KMS-11 (cell line): Measurements from ENCODE around the gene GBP4.

Experiments
- H2AFZ ChIP-seq: fragments of 200-600 bp; sonication (generic); 2 replicates; pipeline ENCODE4 v1.6.1; 2016; ENCODE audit warnings: antibody characterized with exemption, mixed run types, low read depth
- H3K27ac ChIP-seq: fragments of 200-600 bp; sonication (generic); 2 replicates; pipeline ENCODE4 v1.6.1; 2016; ENCODE audit warnings: mild to moderate bottlenecking, mixed run types
- H3K27me3 ChIP-seq: fragments of 200-600 bp; sonication (generic); 2 replicates; pipeline ENCODE4 v1.6.1; 2017; ENCODE audit warnings: mild to moderate bottlenecking, low read depth, mixed run types, moderate library complexity; ENCODE audit not compliant: insufficient read depth
- H3K36me3 ChIP-seq: fragments of 200-600 bp; sonication (generic); 2 replicates; pipeline ENCODE4 v1.6.1; 2017; ENCODE audit warnings: mild to moderate bottlenecking, mixed run types; ENCODE audit not compliant: insufficient read depth
- H3K4me1 ChIP-seq: fragments of 200-600 bp; sonication (generic); 2 replicates; pipeline ENCODE4 v1.6.1; 2016; ENCODE audit warnings: mild to moderate bottlenecking, low read depth, mixed run types; ENCODE audit not compliant: poor library complexity, severe bottlenecking
- H3K4me2 ChIP-seq: fragments of 200-600 bp; sonication (generic); 2 replicates; pipeline ENCODE4 v1.7.0; 2016; ENCODE audit warnings: mild to moderate bottlenecking, mixed run types
- H3K4me3 ChIP-seq: fragments of 200-600 bp; sonication (generic); IDR thresholded peaks from 2 replicates; pipeline ENCODE4 v1.6.1; 2017; ENCODE audit warnings: low read depth, low read length, mixed read lengths; ENCODE audit not compliant: insufficient read depth
- H3K79me2 ChIP-seq: fragments of 200-600 bp; sonication (generic); 2 replicates; pipeline ENCODE4 v1.6.1; 2016; ENCODE audit warnings: low read depth, mixed run types; ENCODE audit not compliant: insufficient read depth
- H3K9ac ChIP-seq: fragments of 200-600 bp; sonication (generic); 2 replicates; pipeline ENCODE4 v1.6.1; 2016; ENCODE audit warnings: mild to moderate bottlenecking, mixed run types
- H4K20me1 ChIP-seq: fragments of 200-600 bp; sonication (generic); 2 replicates; pipeline ENCODE4 v1.6.1; 2016; ENCODE audit warnings: mild to moderate bottlenecking, mixed run types; ENCODE audit not compliant: insufficient read depth
- CTCF ChIP-seq: fragments of 200-600 bp; sonication (generic); conservative IDR thresholded peaks from 2 replicates; pipeline ENCODE4 v1.6.1; 2017; ENCODE audit warnings: low read depth, mild to moderate bottlenecking, antibody characterized with exemption, low read length, moderate library complexity, mixed read lengths

Gene GBP4

GRCh38 chr1:89201106-89201794 is 2.5 kb upstream of the GBP4 start:
- Histone ChIP-seq H3K4me2 (no peak overlapping the region), H3K9ac (no peak overlapping the region), H4K20me1 (no peaks in the 10 kb centered on the region), H3K27ac (no peak overlapping the region), H3K4me3 (no peak overlapping the region), H3K27me3 (no peaks in the 10 kb centered on the region), H3K79me2 (no peaks in the 10 kb centered on the region), H3K4me1 (peaks cover 17% of the 10 kb centered on the region), H2AFZ (no peak overlapping the region), H3K36me3 (no peaks in the 10 kb centered on the region)
- no peak for TF ChIP-seq CTCF

- Histone ChIP-seq H3K27ac (no peak overlapping the region), H3K36me3 (no peaks in the 10 kb centered on the region)
Measured at GRCh38 chr1:89200663-89201062, 1.9 kb upstream of the GBP4 start.

GRCh38 chr1:89199525-89200031 is 836 bp upstream of the GBP4 start:
- Histone ChIP-seq H4K20me1 (no peaks in the 10 kb centered on the region), H3K79me2 (no peaks in the 10 kb centered on the region), H3K4me3 (no peak overlapping the region), H3K36me3 (no peaks in the 10 kb centered on the region), H3K27ac (no peak overlapping the region), H3K27me3 (no peaks in the 10 kb centered on the region), H3K4me2 (peak overlapping the region; percentile 56; the same call in 1 of the 2 replicates), H2AFZ (0 out of 2 replicates have a peak overlapping the region, but pooled peaks have one; percentile 34), H3K9ac (no peak overlapping the region), H3K4me1 (peaks cover 17% of the 10 kb centered on the region)
- TF ChIP-seq CTCF = no peak

More at GRCh38 chr1:89200663-89201062, 1.9 kb upstream of the GBP4 start:
- no peak overlapping the region for H3K4me3 ChIP-seq
- TF ChIP-seq CTCF = no peak
- H3K4me2 ChIP-seq = no peak overlapping the region
- H3K9ac ChIP-seq = no peak overlapping the region
- H3K27me3 ChIP-seq = no peaks in the 10 kb centered on the region
- H3K4me1 ChIP-seq = peaks cover 17% of the 10 kb centered on the region
- no peaks in the 10 kb centered on the region for H3K79me2 ChIP-seq
- H4K20me1 ChIP-seq = no peaks in the 10 kb centered on the region
- no peak overlapping the region for H2AFZ ChIP-seq

GRCh38 chr1:89198081-89198480 is 661 bp downstream of the GBP4 start:
- no peaks in the 10 kb centered on the region for H3K79me2 ChIP-seq
- TF ChIP-seq CTCF = no peak
- no peaks in the 10 kb centered on the region for H3K36me3 ChIP-seq
- no peak overlapping the region for H3K4me3 ChIP-seq
- no peak overlapping the region for H3K9ac ChIP-seq
- H3K27me3 ChIP-seq = no peaks in the 10 kb centered on the region
- H2AFZ ChIP-seq = no peak overlapping the region
- no peak overlapping the region for H3K4me2 ChIP-seq
- peaks cover 17% of the 10 kb centered on the region for H3K4me1 ChIP-seq
- no peaks in the 10 kb centered on the region for H4K20me1 ChIP-seq
- no peak overlapping the region for H3K27ac ChIP-seq
